ENCODE measurements around the gene GPR155.
"Not testable (repeated sequence)": the region's sequence is repeated elsewhere in the genome, so short reads cannot be mapped to it uniquely, and the experiment has no call there.

GPR155 gene

DNA sequence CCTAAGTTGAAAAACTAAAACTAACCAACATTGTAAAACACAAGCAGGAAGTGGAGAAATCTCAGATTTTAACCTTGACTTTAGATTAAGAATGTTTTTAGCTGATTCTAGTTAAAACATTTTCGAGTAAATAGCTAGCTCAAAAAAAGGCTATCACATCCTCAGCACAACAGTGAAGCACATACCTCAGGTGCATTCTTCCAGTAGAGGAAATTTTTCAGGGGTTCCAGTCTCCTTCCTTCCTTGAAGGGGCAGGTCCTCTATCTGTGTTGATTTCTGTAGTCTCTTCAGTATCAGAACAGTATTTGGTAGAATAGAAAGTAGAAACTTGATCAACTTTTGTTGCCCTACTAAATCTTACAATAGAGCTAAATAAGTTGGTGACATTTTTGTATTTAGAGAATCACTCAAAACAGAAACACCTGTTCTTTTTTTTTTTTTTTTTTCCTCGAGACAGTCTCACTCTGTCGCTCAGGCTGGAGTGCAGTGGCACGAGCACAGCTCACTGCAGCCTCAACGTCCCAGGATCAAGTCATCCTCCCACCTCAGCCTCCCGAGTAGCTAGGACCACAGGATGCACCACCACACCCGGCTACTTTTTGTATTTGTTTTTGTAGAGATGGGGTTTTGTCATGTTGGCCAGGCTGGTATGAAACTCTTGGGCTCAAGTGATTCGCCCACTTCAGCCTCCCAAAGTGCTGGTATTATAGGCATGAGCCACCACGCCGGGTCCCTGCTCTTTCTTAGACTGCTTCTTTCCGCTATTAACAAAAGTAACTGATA, 6.9 kb upstream of the GPR155 start:
- in situ Hi-C loops (cut with MboI; ENCODE audit: low sequenced_read_pairs): no loop called here

- in situ Hi-C loops (cut with MboI; ENCODE audit: low sequenced_read_pairs): no loop called here
Measured at GRCh38 chr2:174492963-174493431, 6.2 kb upstream of the GPR155 start.

GRCh38 chr2:174491947-174492346, 5.1 kb upstream of the GPR155 start:
- in situ Hi-C loops (cut with MboI; ENCODE audit: low sequenced_read_pairs): no loop called here

DNA sequence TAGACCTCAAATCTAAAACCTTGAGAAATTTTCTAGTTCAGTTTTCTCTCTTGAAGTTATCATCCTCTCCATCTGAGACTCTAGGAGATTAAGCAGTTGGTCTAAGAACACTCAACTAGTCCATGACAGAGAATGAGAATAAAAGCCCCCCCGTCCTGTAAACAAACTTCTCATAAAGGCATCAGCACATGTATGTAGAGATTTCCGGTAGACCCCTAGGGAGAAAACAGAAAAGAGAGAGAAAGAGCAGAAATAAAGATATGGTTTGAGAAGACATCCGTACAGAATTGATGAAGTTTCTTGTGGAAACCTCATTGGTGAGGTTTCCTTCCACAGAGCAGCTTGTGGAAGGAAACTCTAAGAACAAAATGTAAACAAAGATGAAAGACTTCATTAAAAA, 3.2 kb upstream of the GPR155 start:
- in situ Hi-C loops (cut with MboI; ENCODE audit: low sequenced_read_pairs): no loop called here

DNA sequence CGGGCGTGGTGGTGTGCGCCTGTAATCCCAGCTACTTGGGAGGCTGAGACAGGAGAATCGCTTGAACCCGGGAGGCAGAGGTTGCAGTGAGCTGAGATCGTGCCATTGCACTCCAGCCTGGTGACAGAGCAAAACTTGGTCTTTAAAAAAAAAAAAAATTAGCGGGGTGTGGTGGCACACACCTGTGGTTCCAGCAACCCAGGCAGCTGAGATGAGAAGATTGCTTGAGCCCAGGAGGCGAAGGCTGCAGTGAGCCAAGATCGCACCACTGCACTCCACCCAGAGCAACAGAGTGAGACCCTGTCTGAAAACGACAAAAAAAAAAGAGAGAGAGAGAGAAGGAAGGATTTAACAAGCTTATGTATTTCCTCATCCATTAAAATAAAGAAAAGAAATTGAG, 2.7 kb upstream of the GPR155 start:
- in situ Hi-C loops (cut with MboI; ENCODE audit: low sequenced_read_pairs): not testable (repeated sequence)

- in situ Hi-C loops (cut with MboI; ENCODE audit: low sequenced_read_pairs): no loop called here
Measured at GRCh38 chr2:174487820-174488162, 962 bp upstream of the GPR155 start.

- in situ Hi-C loops (cut with MboI; ENCODE audit: low sequenced_read_pairs): no loop called here
Measured at GRCh38 chr2:174487108-174487819, 435 bp upstream of the GPR155 start.

DNA sequence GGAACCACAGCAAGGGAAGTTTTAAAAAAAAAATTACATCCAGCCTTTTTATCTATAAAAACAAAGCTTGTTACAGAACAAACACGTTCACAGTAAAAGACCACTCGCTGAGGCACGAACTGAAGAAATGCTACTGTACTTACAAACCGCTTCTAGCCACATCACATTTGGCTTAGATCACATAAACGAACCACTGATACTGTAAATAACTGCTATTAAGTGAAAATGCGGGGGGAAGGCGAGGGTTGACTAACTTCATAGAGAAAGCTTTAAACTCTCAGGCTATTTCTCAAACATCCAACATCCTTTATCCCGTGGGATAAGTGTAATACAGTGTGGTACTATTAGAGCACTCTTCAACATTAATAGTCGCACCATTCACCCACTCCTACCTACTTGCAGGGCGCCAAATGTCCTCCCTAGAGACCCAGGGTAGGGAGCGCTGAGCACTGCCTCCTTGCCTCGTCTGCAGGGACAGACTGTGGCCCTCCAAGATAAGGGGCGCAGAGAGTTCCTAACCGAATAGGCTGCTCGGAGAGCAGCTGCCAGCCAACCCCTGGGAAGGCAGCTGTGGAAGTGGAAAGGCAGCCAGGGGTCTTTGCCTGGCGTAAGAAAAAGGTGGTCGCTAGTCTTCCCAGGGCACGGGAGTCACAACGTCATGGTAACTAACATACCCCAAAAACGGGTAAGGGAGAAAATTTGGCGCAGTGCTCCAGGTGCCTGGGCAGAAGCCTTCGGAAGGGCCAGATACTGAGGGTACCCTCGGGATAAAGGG, 854 bp downstream of the GPR155 start:
- in situ Hi-C loops (cut with MboI; ENCODE audit: low sequenced_read_pairs): no loop called here

DNA sequence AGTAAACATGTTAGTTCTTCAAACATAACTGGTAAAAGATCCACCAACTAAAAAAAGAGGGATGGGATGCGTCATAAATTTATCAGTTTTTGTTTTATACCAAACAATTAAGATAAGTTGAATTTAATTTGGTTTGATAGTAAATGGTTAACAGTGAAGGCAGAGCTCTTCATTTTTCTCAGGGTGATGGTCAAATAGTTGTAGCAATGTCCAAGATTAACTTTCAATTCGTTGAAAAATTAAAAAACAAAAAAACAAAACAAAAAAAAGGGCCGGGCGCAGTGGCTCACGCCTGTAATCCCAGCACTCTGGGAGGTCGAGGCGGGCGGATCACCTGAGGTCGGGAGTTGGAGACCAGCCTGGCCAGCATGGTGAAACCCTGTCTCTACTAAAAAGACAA, 1.8 kb downstream of the GPR155 start:
- in situ Hi-C loops (cut with MboI; ENCODE audit: low sequenced_read_pairs): not testable (repeated sequence)

DNA sequence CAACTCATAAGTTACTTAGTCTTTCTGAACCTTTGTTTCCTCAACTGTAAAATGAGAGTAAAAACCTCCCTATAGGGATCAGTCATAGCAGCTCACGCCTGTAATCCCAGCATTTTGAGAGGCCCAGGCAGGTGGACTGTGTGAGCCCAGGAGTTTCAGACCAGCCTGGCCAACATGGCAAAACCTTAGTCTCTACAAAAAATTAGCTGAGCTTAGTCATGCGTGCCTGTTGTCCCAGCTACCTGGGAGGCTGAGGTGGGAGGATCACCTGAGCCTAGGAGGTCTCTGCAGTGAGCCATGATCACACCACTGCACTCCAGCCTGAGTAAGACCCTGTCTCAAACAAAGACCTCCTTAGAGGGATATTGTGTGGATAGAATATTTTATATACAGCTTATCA, 2.3 kb downstream of the GPR155 start:
- in situ Hi-C loops (cut with MboI; ENCODE audit: low sequenced_read_pairs): no loop called here

DNA sequence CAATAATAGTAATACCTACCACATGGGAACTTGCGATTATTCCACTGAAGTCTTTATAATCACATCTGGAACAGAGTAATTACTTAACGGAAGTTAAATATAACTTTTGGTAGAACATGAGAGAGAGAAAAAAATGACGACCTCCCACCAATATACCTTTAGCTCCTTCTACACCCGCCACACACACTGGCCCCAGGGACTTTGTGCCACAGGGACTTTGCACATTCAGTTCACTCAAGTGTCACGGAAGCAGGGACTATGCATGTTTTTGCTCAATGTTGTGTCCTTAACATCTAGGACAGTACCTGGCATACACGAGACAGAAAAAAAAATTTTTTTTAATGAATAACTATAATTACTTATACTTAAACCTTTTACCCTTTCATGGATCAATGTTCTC, 4.0 kb downstream of the GPR155 start:
- in situ Hi-C loops (cut with MboI; ENCODE audit: low sequenced_read_pairs): no loop called here

GRCh38 chr2:174477759-174478158, 9.1 kb downstream of the GPR155 start:
- in situ Hi-C loops (cut with MboI; ENCODE audit: low sequenced_read_pairs): no loop called here

DNA sequence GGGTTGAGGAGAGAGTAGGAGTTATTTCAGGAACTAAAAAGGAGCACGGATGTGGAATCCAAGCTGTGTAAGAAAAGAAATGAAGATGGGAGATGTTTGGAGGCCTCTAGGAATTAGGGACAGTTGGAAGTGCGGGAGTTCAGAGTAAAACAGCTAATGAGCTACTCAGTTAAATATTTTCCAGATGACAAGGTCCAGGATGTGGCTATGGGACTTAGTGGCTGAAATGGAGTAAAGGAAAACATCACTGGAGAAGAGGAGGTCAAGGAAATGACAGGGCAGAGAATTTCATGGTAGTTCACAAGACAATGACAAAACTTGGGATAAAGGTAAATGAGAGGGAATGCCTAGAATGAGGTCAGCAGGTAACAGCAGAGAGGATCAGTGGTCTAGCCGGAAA, 13.0 kb downstream of the GPR155 start:
- in situ Hi-C loops (cut with MboI; ENCODE audit: low sequenced_read_pairs): loop anchor here (25.0 kb wide), 1 partner anchor 214 kb away; no protein-coding TSS in a partner anchor

GRCh38 chr2:174465327-174465726, 21.5 kb downstream of the GPR155 start:
- in situ Hi-C loops (cut with MboI; ENCODE audit: low sequenced_read_pairs): loop anchor here (25.0 kb wide), 1 partner anchor 222 kb away; no protein-coding TSS in a partner anchor

DNA sequence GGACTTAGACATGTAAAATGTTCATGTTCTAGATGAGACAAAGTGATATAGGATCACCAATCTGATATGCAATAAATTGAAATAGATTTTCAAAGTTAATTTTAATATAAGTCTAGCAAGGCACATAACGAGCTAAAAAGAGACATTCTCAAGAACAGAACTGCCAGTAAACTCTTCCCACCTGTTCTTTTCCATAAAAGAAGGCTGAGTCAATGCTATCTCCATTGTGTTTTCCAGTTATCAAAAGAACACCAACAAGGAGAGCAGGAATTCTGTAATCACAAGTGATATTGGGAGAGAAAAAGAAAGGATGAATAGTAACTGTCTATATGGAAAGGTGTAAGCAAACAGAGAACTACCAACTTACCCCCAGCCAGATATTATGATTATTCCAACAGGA, 25.6 kb downstream of the GPR155 start:
- in situ Hi-C loops (cut with MboI; ENCODE audit: low sequenced_read_pairs): loop anchor here (25.0 kb wide), 1 partner anchor 226 kb away; no protein-coding TSS in a partner anchor

GRCh38 chr2:174454566-174454965, 32.3 kb downstream of the GPR155 start:
- in situ Hi-C loops (cut with MboI; ENCODE audit: low sequenced_read_pairs): loop anchor here (25.0 kb wide), 1 partner anchor 233 kb away; no protein-coding TSS in a partner anchor

DNA sequence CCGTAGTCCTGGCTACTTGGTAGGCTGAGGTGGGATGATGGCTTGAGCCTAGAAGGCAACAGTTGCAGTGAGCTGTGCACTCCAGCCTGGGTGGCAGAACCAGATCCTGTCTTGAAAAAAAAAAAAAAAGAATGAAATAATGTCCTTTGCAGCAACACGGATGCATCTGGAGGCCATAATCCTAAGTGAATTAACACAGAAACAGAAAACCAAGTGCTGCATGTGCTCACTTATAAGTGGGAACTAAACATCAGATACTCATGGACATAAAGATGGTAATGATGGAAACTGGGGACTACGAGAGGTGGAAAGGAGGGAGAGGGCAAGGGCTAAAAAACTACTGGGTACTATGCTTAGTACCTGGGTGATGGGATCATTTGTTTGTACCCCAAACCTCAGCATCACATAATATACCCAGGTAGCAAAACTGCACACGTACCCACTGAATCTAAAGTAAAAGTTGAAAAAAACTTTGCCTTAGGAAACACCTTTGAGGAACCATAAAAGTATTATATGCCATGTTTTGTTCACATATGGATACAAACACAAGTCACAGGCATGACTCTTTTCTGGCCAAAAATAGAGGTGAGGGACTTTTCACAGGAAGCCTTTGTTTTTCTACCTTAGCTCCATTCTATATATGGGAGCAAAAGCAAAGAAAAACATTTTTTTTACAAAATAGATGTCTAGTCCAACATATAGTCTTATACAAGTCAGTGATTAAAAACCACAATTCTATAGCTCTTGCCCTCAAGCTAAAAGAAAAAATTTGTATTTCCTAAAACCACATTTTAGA, 36.6 kb downstream of the GPR155 start:
- in situ Hi-C loops (cut with MboI; ENCODE audit: low sequenced_read_pairs): loop anchor here (25.0 kb wide), 1 partner anchor 237 kb away; no protein-coding TSS in a partner anchor

- in situ Hi-C loops (cut with MboI; ENCODE audit: low sequenced_read_pairs): no loop called here
Measured at GRCh38 chr2:174449033-174449432, 37.8 kb downstream of the GPR155 start.

- in situ Hi-C loops (cut with MboI; ENCODE audit: low sequenced_read_pairs): no loop called here
Measured at GRCh38 chr2:174446531-174446930, 40.3 kb downstream of the GPR155 start.

DNA sequence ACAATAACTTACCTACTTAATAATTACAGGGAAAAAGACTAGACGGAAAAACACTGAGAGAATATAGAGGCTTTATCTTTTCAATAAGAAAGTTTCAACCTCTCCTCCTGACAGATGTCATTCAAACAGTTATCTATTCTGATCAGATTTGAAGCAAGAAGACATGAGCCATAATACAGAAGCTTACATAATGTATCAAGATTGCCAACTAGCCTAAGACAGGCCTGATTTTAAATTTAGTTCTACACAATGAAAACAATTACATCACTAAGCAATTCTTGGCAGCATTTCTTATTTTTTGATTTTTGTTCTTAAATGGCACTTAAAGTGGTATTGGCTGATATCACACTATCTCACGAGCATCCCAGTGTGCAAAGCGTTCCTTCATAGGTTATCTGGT, 41.6 kb downstream of the GPR155 start:
- in situ Hi-C loops (cut with MboI; ENCODE audit: low sequenced_read_pairs): no loop called here

Measured in HL-60/S4 treated with phorbol 12-myristate 13-acetate at 8.2 ng/mL for 4 days and 3 days (cell line).